PFSK-1 (cell line): ENCODE results near the gene NEGR1.

Experiments
- POLR2AphosphoS5 ChIP-seq: IDR thresholded peaks from 2 replicates; pipeline ENCODE4 v1.6.1; 2012; ENCODE audit warnings: low read depth, mild to moderate bottlenecking, control low read depth, low read length, moderate library complexity
- SIN3A ChIP-seq: IDR thresholded peaks from 2 replicates; pipeline ENCODE4 v1.6.1; 2012; ENCODE audit warnings: mild to moderate bottlenecking, low read length, moderate library complexity, borderline replicate concordance; ENCODE audit not compliant: insufficient read depth
- TAF1 ChIP-seq: IDR thresholded peaks from 2 replicates; pipeline ENCODE4 v1.6.1; 2012; ENCODE audit warnings: low read length, control low read depth, borderline replicate concordance; ENCODE audit not compliant: insufficient read depth

DNA sequence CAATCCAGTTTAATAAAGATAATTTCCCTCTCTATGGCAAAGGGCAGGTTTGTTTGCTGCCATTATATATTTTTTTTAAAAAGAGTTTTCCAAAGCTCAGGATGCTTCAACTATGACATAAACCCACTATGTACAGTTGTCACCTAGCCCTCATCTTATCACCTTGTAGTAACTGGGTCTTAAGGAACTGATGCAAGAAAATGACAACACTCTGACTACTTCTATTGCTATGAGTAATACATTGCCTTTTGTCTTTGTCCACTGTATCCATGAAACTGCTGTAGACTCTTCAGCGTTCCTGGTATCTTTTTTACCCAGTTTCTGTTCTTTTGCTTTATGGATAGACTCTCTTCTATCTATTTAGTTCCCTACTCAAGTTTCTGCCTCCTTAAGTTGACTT lies 586.5 kb downstream of the NEGR1 start:
- no peak for TF ChIP-seq SIN3A
- no peak for TF ChIP-seq POLR2AphosphoS5
- no peak for TF ChIP-seq TAF1
